ENCODE measurements around the gene PLEKHA7.

DNA sequence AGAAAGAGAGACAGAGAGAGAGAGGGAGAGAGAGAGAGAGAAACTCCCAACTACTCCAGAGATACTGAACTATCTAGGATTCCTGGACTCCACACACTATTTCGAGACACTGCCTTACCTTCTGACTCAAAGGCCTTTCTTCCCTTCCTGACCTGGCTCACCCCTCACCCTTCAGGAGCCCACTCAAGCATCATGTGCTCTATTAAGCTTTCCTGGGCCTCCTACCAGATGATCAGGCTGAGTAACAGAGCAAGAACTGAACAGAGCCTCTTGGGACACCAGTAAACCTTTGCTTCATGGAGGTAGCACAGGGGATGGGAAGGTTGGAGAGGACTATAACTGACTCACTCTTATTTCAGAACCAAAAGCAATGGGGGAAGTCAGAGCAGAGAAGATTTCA lies 31.4 kb downstream of the PLEKHA7 start:
- TF ChIP-seq, protein P1, sequence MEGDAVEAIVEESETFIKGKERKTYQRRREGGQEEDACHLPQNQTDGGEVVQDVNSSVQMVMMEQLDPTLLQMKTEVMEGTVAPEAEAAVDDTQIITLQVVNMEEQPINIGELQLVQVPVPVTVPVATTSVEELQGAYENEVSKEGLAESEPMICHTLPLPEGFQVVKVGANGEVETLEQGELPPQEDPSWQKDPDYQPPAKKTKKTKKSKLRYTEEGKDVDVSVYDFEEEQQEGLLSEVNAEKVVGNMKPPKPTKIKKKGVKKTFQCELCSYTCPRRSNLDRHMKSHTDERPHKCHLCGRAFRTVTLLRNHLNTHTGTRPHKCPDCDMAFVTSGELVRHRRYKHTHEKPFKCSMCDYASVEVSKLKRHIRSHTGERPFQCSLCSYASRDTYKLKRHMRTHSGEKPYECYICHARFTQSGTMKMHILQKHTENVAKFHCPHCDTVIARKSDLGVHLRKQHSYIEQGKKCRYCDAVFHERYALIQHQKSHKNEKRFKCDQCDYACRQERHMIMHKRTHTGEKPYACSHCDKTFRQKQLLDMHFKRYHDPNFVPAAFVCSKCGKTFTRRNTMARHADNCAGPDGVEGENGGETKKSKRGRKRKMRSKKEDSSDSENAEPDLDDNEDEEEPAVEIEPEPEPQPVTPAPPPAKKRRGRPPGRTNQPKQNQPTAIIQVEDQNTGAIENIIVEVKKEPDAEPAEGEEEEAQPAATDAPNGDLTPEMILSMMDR (IDR thresholded peaks at IDR 0.05): no peak
- no peak for TF ChIP-seq POLR2A (IDR thresholded peaks at IDR 0.05)

All from right lobe of liver (tissue), 4 donors.